K562 (cell line): ENCODE results near the gene TFEB. TPM values are rescaled to one million over a fixed set of nuclear protein-coding genes. Genes with fewer than 3 reads are reported as not detected.

Experiments
- COPS2 ChIP-seq: fragments of 450-650 bp; conservative IDR thresholded peaks from 2 replicates; pipeline ENCODE4 v1.6.1; 2016; ENCODE audit warnings: mild to moderate bottlenecking, moderate library complexity
- ERF ChIP-seq: fragments of 450-650 bp; formaldehyde crosslinking; IDR thresholded peaks from 2 replicates; pipeline ENCODE4 v1.4.0; 2020; ENCODE audit warnings: mild to moderate bottlenecking, mixed read lengths
- GTF2A2 ChIP-seq: IDR thresholded peaks from 2 replicates; pipeline ENCODE4 v1.6.1; 2016; ENCODE audit warnings: mild to moderate bottlenecking, missing genetic modification characterization, missing compliant biosample characterization
- HNRNPLL ChIP-seq: fragments of 200-400 bp; formaldehyde crosslinking; IDR thresholded peaks from 2 replicates; pipeline ENCODE4 v1.6.1; 2017; ENCODE audit warnings: low read length, low read depth, mild to moderate bottlenecking; ENCODE audit not compliant: poor library complexity, severe bottlenecking
- MBD2 ChIP-seq: sonication (generic); IDR thresholded peaks from 2 replicates; pipeline ENCODE4 v1.6.1; 2016; ENCODE audit warnings: low read depth, borderline replicate concordance
- PCBP2 ChIP-seq: fragments of 200-400 bp; formaldehyde crosslinking; IDR thresholded peaks from 2 replicates; pipeline ENCODE4 v1.6.1; 2018; ENCODE audit warnings: low read length, low read depth, mild to moderate bottlenecking, moderate library complexity; ENCODE audit not compliant: poor library complexity, severe bottlenecking
- PHF21A ChIP-seq: fragments of 450-650 bp; IDR thresholded peaks from 2 replicates; pipeline ENCODE4 v1.6.1; 2017; ENCODE audit warnings: low read depth, borderline replicate concordance
- RNF2 ChIP-seq: sonication (generic); IDR thresholded peaks from 2 replicates; pipeline ENCODE4 v1.6.1; 2016
- SAFB ChIP-seq: fragments of 200-400 bp; formaldehyde crosslinking; IDR thresholded peaks from 2 replicates; pipeline ENCODE4 v1.6.1; 2017; ENCODE audit warnings: low read depth, low read length, borderline replicate concordance
- SAFB2 ChIP-seq: fragments of 200-400 bp; formaldehyde crosslinking; IDR thresholded peaks from 2 replicates; pipeline ENCODE4 v1.6.1; 2018; ENCODE audit warnings: borderline replicate concordance, low read length, low read depth, moderate library complexity; ENCODE audit not compliant: severe bottlenecking
- TCFL5 ChIP-seq: fragments of 250-450 bp; sonication (Bioruptor Pico); conservative IDR thresholded peaks from 2 replicates; pipeline ENCODE4 v1.6.1; 2021; ENCODE audit warnings: mild to moderate bottlenecking, moderate library complexity, matching md5 sums
- ZC3H11A ChIP-seq: IDR thresholded peaks from 2 replicates; pipeline ENCODE4 v1.6.1; 2012; ENCODE audit warnings: low read depth, low read length, improper control_type of control experiment
- ZNF778 ChIP-seq: fragments of 450-650 bp; formaldehyde crosslinking; IDR thresholded peaks from 2 replicates; pipeline ENCODE4 v1.4.0; 2020; ENCODE audit warnings: mild to moderate bottlenecking, moderate library complexity
- polyA plus RNA-seq, 8 experiments: library from polyadenylated mRNA; depleted of rRNA in 4 of 8; stranded (reverse) in 5 of 8; unstranded in 3 of 8; fragments of >200 nt; fragmentation: Nextera tagmentation in 2 of 8; fragmentation: Illumina TruSeq in 1 of 8; extraction: Ambion mirVana in 2 of 8; extraction: Trizol in 1 of 8; gene quantifications; 2 replicates each; pipeline versions ENCODE4 v1.2.1 to v1.2.3, GENCODE V29; 2011 to 2014; ENCODE audit warnings: inconsistent platforms in 1 of 8, missing spikeins in 1 of 8
- total RNA-seq, 7 experiments: library from RNA; depleted of rRNA in 6 of 7; stranded (reverse); fragments of >200 nt in 6 of 7; fragmentation: Illumina TruSeq in 2 of 7; extraction: Trizol in 2 of 7; gene quantifications; 2 replicates each; pipeline versions ENCODE4 v1.2.1 to v1.2.3, GENCODE V29; 2011 to 2021; ENCODE audit warnings: low replicate concordance in 1 of 7
- TF ChIP-seq, protein P1 (sequence below): sonication (generic); formaldehyde crosslinking; IDR thresholded peaks from 2 replicates; pipeline ENCODE4 v1.9.0; 2022; ENCODE audit warnings: mild to moderate bottlenecking, missing genetic modification reagents
- TF ChIP-seq, protein P2 (sequence below): fragments of 450-650 bp; formaldehyde crosslinking; conservative IDR thresholded peaks from 2 replicates; pipeline ENCODE4 v1.4.0; 2022; ENCODE audit warnings: mild to moderate bottlenecking, missing genetic modification characterization
- TF ChIP-seq, protein P3 (sequence below): sonication (generic); formaldehyde crosslinking; IDR thresholded peaks from 2 replicates; pipeline ENCODE4 v1.8.0; 2022; ENCODE audit warnings: mild to moderate bottlenecking, low read depth, missing genetic modification reagents
- TF ChIP-seq, protein P4 (sequence below), 2 experiments: fragments of 200-800 bp in 1 of 2; sonication (Bioruptor generic) in 1 of 2; sonication (generic) in 1 of 2; formaldehyde crosslinking in 1 of 2; IDR thresholded peaks in 1 of 2; conservative IDR thresholded peaks in 1 of 2; 2 replicates each; pipeline versions ENCODE4 v1.5.0 to v1.6.1; 2016 to 2020; ENCODE audit warnings: missing compliant biosample characterization in 1 of 2, missing genetic modification characterization in 1 of 2, missing genetic modification reagents in 1 of 2
- TF ChIP-seq, protein P5 (sequence below), 2 experiments: fragments of 250-450 bp in 1 of 2; fragments of 450-650 bp in 1 of 2; sonication (Bioruptor Pico) in 1 of 2; IDR thresholded peaks; 2 replicates each; pipeline versions ENCODE4 v1.6.1 to v1.8.0; 2016 to 2021; ENCODE audit warnings: mild to moderate bottlenecking in 2 of 2, moderate library complexity in 2 of 2, missing compliant biosample characterization in 1 of 2, missing genetic modification characterization in 1 of 2
- TF ChIP-seq, protein P6 (sequence below), 2 experiments: IDR thresholded peaks; 2 replicates each; pipeline ENCODE4 v1.6.1; 2012; ENCODE audit warnings: improper control_type of control experiment in 2 of 2, low read depth in 2 of 2, low read length in 2 of 2, borderline replicate concordance in 1 of 2

The TFEB gene
- total and polyA plus RNA-seq, 9 of the 15 experiments (the other 6 are each of a cell fraction or from before 2014, with no cell fraction given), result 0.04 to 4.7 (median 2.0) TPM

DNA sequence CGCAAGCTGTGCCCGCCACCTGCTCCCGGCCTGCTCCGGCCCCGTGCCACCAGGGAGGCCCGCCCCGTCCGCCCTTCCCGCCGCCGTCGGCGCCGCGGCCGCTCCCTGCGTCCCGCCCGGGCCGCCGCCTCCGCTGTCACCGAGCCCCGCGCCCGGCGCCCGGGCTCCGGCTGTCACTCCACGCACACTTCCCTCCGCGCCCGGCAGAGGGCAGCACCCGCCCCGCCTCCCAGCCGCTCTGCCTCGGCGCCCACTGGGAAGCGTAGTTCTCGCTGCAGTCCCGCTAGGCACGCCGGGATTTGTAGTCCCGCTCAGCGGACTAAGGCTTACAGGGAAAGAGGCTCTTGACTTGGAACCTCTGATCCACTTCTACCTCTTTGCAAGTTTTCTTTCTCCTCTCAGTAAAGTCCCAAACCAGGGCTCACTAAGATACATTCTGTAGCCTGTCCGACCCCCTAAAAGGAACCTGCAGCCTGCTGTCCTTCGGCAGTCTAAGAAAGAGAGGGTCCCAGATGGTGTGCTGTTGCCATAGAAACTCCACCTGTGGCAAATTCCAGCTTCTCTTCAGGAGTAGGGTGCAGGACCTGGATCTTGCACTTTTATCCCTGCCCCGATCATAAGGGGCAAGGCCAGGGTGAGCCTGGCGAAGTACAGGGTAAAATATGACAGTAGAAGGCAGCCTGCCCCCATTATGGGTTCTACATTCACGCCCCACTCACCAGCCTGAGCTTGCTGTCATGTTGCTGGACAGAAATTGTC, at the start of gene TFEB (continued):
- no peak for TF ChIP-seq SAFB2
- no peak for TF ChIP-seq GTF2A2
- TF ChIP-seq TCFL5, result no peak
- no peak for TF ChIP-seq PCBP2
- TF ChIP-seq HNRNPLL, result peak; percentile 87
- TF ChIP-seq, protein P1, sequence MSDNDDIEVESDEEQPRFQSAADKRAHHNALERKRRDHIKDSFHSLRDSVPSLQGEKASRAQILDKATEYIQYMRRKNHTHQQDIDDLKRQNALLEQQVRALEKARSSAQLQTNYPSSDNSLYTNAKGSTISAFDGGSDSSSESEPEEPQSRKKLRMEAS (CRISPR knock-in tag), result peak; percentile 33; the same call in 1 of the 2 replicates
- TF ChIP-seq PHF21A, result no peak
- TF ChIP-seq ZC3H11A, result no peak
- TF ChIP-seq COPS2, result no peak
- peak; percentile 14; the same call in 1 of the 2 replicates for TF ChIP-seq ERF (CRISPR knock-in tag)
- TF ChIP-seq, protein P2, sequence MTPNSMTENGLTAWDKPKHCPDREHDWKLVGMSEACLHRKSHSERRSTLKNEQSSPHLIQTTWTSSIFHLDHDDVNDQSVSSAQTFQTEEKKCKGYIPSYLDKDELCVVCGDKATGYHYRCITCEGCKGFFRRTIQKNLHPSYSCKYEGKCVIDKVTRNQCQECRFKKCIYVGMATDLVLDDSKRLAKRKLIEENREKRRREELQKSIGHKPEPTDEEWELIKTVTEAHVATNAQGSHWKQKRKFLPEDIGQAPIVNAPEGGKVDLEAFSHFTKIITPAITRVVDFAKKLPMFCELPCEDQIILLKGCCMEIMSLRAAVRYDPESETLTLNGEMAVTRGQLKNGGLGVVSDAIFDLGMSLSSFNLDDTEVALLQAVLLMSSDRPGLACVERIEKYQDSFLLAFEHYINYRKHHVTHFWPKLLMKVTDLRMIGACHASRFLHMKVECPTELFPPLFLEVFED, result no peak
- TF ChIP-seq, protein P3, sequence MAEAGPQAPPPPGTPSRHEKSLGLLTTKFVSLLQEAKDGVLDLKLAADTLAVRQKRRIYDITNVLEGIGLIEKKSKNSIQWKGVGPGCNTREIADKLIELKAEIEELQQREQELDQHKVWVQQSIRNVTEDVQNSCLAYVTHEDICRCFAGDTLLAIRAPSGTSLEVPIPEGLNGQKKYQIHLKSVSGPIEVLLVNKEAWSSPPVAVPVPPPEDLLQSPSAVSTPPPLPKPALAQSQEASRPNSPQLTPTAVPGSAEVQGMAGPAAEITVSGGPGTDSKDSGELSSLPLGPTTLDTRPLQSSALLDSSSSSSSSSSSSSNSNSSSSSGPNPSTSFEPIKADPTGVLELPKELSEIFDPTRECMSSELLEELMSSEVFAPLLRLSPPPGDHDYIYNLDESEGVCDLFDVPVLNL, result no peak
- TF ChIP-seq, protein P4, sequence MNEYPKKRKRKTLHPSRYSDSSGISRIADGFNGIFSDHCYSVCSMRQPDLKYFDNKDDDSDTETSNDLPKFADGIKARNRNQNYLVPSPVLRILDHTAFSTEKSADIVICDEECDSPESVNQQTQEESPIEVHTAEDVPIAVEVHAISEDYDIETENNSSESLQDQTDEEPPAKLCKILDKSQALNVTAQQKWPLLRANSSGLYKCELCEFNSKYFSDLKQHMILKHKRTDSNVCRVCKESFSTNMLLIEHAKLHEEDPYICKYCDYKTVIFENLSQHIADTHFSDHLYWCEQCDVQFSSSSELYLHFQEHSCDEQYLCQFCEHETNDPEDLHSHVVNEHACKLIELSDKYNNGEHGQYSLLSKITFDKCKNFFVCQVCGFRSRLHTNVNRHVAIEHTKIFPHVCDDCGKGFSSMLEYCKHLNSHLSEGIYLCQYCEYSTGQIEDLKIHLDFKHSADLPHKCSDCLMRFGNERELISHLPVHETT (CRISPR knock-in tag; conservative IDR thresholded peaks at IDR 0.05 in 1 of 2, IDR thresholded peaks at IDR 0.05 in 1 of 2), result peak in 1 of 2 experiments; percentile 95; a peak in 2 of 4 replicates
- peak; percentile 93 for TF ChIP-seq MBD2
- no peak for TF ChIP-seq ZNF778 (CRISPR knock-in tag)
- peak; percentile 85; the same call in 1 of the 2 replicates for TF ChIP-seq SAFB
- TF ChIP-seq, protein P5, sequence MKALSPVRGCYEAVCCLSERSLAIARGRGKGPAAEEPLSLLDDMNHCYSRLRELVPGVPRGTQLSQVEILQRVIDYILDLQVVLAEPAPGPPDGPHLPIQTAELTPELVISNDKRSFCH (CRISPR knock-in tag; IDR thresholded peaks at IDR 0.05), result no peak
- TF ChIP-seq, protein P5 (tag; IDR thresholded peaks at IDR 0.05), result peak; percentile 64; the same call in 1 of the 2 replicates
- TF ChIP-seq RNF2, result peak; percentile 67
- TF ChIP-seq, protein P6, sequence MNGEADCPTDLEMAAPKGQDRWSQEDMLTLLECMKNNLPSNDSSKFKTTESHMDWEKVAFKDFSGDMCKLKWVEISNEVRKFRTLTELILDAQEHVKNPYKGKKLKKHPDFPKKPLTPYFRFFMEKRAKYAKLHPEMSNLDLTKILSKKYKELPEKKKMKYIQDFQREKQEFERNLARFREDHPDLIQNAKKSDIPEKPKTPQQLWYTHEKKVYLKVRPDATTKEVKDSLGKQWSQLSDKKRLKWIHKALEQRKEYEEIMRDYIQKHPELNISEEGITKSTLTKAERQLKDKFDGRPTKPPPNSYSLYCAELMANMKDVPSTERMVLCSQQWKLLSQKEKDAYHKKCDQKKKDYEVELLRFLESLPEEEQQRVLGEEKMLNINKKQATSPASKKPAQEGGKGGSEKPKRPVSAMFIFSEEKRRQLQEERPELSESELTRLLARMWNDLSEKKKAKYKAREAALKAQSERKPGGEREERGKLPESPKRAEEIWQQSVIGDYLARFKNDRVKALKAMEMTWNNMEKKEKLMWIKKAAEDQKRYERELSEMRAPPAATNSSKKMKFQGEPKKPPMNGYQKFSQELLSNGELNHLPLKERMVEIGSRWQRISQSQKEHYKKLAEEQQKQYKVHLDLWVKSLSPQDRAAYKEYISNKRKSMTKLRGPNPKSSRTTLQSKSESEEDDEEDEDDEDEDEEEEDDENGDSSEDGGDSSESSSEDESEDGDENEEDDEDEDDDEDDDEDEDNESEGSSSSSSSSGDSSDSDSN (IDR thresholded peaks at IDR 0.05; ENCODE audit: borderline replicate concordance in 1 of 2, low read depth in 2 of 2, low read length in 2 of 2), result peak in 1 of 2 experiments; percentile 76; a peak in 1 of 4 replicates
